HG03469 (cell line): Measurements from ENCODE around the gene TRRAP.
"Not testable (repeated sequence)": the region's sequence is repeated elsewhere in the genome, so short reads cannot be mapped to it uniquely, and the experiment has no call there.

Source experiments
- ATAC-seq: cut with Tn5 transposase; IDR thresholded peaks from one replicate; pipeline ENCODE4 v1.9.1; 2021; ENCODE audit warnings: mild to moderate bottlenecking, moderate library complexity, moderate number of reproducible peaks; ENCODE audit not compliant: unreplicated experiment

Gene TRRAP

GRCh38 chr7:98864731-98865453 is 13.4 kb upstream of the TRRAP start:
- ATAC-seq: no peak

GRCh38 chr7:98866351-98866750 is 12.0 kb upstream of the TRRAP start:
- ATAC-seq: no peak

GRCh38 chr7:98866765-98867164 is 11.6 kb upstream of the TRRAP start:
- no peak for ATAC-seq

GRCh38 chr7:98868450-98868849 is 9.9 kb upstream of the TRRAP start:
- no peak for ATAC-seq

- ATAC-seq: no peak
Observed at GRCh38 chr7:98869027-98869596, 9.2 kb upstream of the TRRAP start.

- ATAC-seq: no peak
Observed at GRCh38 chr7:98869597-98870120, 8.7 kb upstream of the TRRAP start, which contains the start of gene TMEM130. TSS of gene TMEM130 (minus strand) at chr7:98870014. CDS start at chr7:98869861, 153 bp downstream.

- peak; percentile 73 for ATAC-seq
Observed at GRCh38 chr7:98870121-98870651, 8.1 kb upstream of the TRRAP start.

GRCh38 chr7:98870807-98871491 is 7.4 kb upstream of the TRRAP start:
- no peak for ATAC-seq

- ATAC-seq: no peak
Observed at GRCh38 chr7:98872328-98872924, 5.9 kb upstream of the TRRAP start.

GRCh38 chr7:98873610-98874009 is 4.7 kb upstream of the TRRAP start:
- ATAC-seq: not testable (repeated sequence)

- ATAC-seq: no peak
Observed at GRCh38 chr7:98874942-98875341, 3.4 kb upstream of the TRRAP start.

GRCh38 chr7:98875501-98875900 is 2.8 kb upstream of the TRRAP start:
- ATAC-seq: no peak

GRCh38 chr7:98877146-98877545 is 1.2 kb upstream of the TRRAP start:
- no peak for ATAC-seq

- no peak for ATAC-seq
Observed at GRCh38 chr7:98877692-98878364, 504 bp upstream of the TRRAP start.

GRCh38 chr7:98879198-98879978 is 1.1 kb downstream of the TRRAP start:
- ATAC-seq: peak; percentile 73

GRCh38 chr7:98879979-98880315 is 1.6 kb downstream of the TRRAP start:
- ATAC-seq: no peak

GRCh38 chr7:98880485-98880884 is 2.2 kb downstream of the TRRAP start:
- ATAC-seq: no peak

GRCh38 chr7:98881561-98882315 is 3.4 kb downstream of the TRRAP start:
- no peak for ATAC-seq

GRCh38 chr7:98884416-98884815 is 6.1 kb downstream of the TRRAP start:
- no peak for ATAC-seq
